ENCODE results near the gene MCM5.

DNA sequence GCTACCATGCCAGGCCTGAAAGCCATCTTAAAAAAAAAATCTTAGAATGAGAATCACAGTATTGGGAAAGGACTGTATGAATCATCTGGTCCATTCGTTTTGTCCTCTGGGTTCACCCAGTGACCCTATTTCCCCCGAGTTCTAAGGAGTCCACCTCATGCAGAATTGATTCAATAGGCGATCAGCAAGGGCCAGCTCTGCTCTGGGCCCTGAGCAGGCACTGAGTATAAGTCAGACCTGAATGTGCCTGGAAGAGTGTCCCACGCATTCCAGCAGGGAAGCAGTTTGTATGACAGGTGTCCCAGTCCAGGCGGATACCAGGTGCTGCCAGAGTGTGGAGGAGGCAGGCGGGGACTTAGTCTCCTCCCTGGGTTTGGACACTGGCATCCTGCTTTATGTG is 19.9 kb upstream of the MCM5 start:
- no peak for TF ChIP-seq POLR2A (IDR thresholded peaks at IDR 0.05)
- TF ChIP-seq, protein P1, sequence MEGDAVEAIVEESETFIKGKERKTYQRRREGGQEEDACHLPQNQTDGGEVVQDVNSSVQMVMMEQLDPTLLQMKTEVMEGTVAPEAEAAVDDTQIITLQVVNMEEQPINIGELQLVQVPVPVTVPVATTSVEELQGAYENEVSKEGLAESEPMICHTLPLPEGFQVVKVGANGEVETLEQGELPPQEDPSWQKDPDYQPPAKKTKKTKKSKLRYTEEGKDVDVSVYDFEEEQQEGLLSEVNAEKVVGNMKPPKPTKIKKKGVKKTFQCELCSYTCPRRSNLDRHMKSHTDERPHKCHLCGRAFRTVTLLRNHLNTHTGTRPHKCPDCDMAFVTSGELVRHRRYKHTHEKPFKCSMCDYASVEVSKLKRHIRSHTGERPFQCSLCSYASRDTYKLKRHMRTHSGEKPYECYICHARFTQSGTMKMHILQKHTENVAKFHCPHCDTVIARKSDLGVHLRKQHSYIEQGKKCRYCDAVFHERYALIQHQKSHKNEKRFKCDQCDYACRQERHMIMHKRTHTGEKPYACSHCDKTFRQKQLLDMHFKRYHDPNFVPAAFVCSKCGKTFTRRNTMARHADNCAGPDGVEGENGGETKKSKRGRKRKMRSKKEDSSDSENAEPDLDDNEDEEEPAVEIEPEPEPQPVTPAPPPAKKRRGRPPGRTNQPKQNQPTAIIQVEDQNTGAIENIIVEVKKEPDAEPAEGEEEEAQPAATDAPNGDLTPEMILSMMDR (IDR thresholded peaks at IDR 0.05): no peak
- TF ChIP-seq POLR2AphosphoS5 (IDR thresholded peaks at IDR 0.05): no peak
- no peak for TF ChIP-seq EP300 (IDR thresholded peaks at IDR 0.05)
